Lower leg skin (tissue), 3 donors: ENCODE measurements around the gene XPR1.

Source experiments
- POLR2A ChIP-seq, 2 donors: fragments of 450-650 bp; IDR thresholded peaks; one replicate each; pipeline ENCODE4 v1.6.1; 2016 to 2017; ENCODE audit warnings: antibody characterized with exemption in 2 of 2, mild to moderate bottlenecking in 1 of 2, moderate library complexity in 1 of 2
- TF ChIP-seq, protein P1 (sequence below), 3 donors: fragments of 450-650 bp; IDR thresholded peaks; one replicate each; pipeline ENCODE4 v1.5.1; 2016; ENCODE audit warnings: antibody characterized with exemption in 3 of 3, mild to moderate bottlenecking in 3 of 3, moderate library complexity in 2 of 3

DNA sequence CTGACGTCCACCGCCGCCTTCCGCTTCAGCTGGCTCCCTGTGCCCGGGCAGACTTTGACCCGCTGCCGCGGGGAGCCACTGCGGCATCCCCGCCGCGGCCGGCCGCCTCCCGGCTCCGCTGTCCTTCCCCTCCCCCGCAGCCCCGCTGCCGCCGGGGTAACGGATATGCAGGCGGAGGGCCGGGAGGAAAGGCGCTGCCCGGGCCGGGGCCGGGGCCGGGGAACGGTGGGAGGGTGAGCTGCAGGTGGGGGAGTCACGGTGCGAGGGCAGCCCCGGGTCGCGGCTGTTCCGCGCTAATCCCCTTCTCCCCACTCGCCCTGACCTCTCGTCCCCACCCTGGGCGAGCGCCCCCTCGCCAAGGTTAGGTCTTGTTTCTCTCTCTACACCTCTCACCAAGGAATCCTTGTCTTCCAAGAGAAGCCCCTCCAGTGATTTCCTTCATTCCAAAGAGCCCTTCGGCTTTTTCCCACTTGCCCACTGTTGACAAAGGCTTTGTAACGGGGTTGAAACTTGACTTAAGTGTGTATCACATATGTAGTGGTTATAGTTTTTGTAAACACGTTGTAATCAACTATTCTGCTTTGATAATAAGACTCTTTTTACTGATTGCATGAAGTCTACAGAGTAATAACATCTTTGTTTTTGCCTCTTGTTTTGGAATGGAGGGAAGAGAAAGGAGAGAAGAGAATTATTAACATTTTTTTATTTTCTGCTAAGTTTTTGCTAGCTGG is 669 bp downstream of the XPR1 start:
- TF ChIP-seq, protein P1, sequence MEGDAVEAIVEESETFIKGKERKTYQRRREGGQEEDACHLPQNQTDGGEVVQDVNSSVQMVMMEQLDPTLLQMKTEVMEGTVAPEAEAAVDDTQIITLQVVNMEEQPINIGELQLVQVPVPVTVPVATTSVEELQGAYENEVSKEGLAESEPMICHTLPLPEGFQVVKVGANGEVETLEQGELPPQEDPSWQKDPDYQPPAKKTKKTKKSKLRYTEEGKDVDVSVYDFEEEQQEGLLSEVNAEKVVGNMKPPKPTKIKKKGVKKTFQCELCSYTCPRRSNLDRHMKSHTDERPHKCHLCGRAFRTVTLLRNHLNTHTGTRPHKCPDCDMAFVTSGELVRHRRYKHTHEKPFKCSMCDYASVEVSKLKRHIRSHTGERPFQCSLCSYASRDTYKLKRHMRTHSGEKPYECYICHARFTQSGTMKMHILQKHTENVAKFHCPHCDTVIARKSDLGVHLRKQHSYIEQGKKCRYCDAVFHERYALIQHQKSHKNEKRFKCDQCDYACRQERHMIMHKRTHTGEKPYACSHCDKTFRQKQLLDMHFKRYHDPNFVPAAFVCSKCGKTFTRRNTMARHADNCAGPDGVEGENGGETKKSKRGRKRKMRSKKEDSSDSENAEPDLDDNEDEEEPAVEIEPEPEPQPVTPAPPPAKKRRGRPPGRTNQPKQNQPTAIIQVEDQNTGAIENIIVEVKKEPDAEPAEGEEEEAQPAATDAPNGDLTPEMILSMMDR (IDR thresholded peaks at IDR 0.05) = no peak
- no peak for TF ChIP-seq POLR2A (IDR thresholded peaks at IDR 0.05)
